Glutamatergic neuron (in vitro differentiated cells): ENCODE results near the gene TXNIP. TPM values are rescaled to one million over a fixed set of nuclear protein-coding genes. Genes with fewer than 3 reads are reported as not detected.
A peak's percentile ranks its signal among the peaks of the same experiment; 100 is the strongest.

Experiments used
- DNase-seq: peaks from one replicate; pipeline ENCODE4 v3.0.0; 2022
- H3K27ac Mint-ChIP-seq: one replicate; pipeline ENCODE4 v1.8.0; 2020; ENCODE audit warnings: mild to moderate bottlenecking, mixed read lengths, inconsistent platforms; ENCODE audit not compliant: unreplicated experiment
- H3K27me3 Mint-ChIP-seq: one replicate; pipeline ENCODE4 v1.8.0; 2020; ENCODE audit warnings: mild to moderate bottlenecking, moderate library complexity, mixed read lengths, inconsistent platforms; ENCODE audit not compliant: unreplicated experiment
- H3K36me3 Mint-ChIP-seq: one replicate; pipeline ENCODE4 v1.8.0; 2020; ENCODE audit warnings: mild to moderate bottlenecking, mixed read lengths, inconsistent platforms; ENCODE audit not compliant: unreplicated experiment
- H3K4me1 Mint-ChIP-seq: one replicate; pipeline ENCODE4 v1.8.0; 2020; ENCODE audit warnings: mild to moderate bottlenecking, low read depth, mixed read lengths, inconsistent platforms; ENCODE audit not compliant: unreplicated experiment
- H3K4me3 Mint-ChIP-seq: one replicate; pipeline ENCODE4 v1.8.0; 2020; ENCODE audit warnings: mild to moderate bottlenecking, mixed read lengths, inconsistent platforms; ENCODE audit not compliant: unreplicated experiment
- H3K9me3 Mint-ChIP-seq: one replicate; pipeline ENCODE4 v1.8.0; 2020; ENCODE audit warnings: mild to moderate bottlenecking, moderate library complexity, mixed read lengths, inconsistent platforms; ENCODE audit not compliant: unreplicated experiment
- CTCF ChIP-seq: fragments of 200-600 bp; sonication (generic); IDR thresholded peaks from one replicate; pipeline ENCODE4 v1.5.0; 2021; ENCODE audit not compliant: partially characterized antibody, unreplicated experiment
- total RNA-seq: library from RNA; stranded (reverse); fragmentation: NEBNext Ultra II Directional; extraction: Animal tissue kit (Norgen Biotek cat#: 25700); gene quantifications from one replicate; pipeline ENCODE4 v1.2.1, GENCODE V29; 2021; ENCODE audit not compliant: unreplicated experiment

The TXNIP gene
- total RNA-seq, 1 donor from 2014 or later, result 126 TPM

- H3K27ac Mint-ChIP-seq, result no peak overlapping the region
- no peaks in the 10 kb centered on the region for H3K4me1 Mint-ChIP-seq
- H3K9me3 Mint-ChIP-seq, result no peaks in the 10 kb centered on the region
- TF ChIP-seq CTCF, result no peak
- H3K4me3 Mint-ChIP-seq, result no peak overlapping the region
- no peaks in the 10 kb centered on the region for H3K36me3 Mint-ChIP-seq
- H3K27me3 Mint-ChIP-seq, result no peaks in the 10 kb centered on the region
- no peak for DNase-seq
Observed at GRCh38 chr1:146010126-146010738, 13.9 kb upstream of the TXNIP start.

- no peaks in the 10 kb centered on the region for H3K36me3 Mint-ChIP-seq
- TF ChIP-seq CTCF, result peak; percentile 52
- H3K27ac Mint-ChIP-seq, result no peak overlapping the region
- DNase-seq, result no peak
- no peaks in the 10 kb centered on the region for H3K4me1 Mint-ChIP-seq
- H3K4me3 Mint-ChIP-seq, result no peak overlapping the region
- H3K27me3 Mint-ChIP-seq, result no peaks in the 10 kb centered on the region
- H3K9me3 Mint-ChIP-seq, result no peaks in the 10 kb centered on the region
Observed at GRCh38 chr1:146007489-146008133, 11.2 kb upstream of the TXNIP start.

- DNase-seq, result no peak
- Mint-ChIP-seq H3K4me3 (no peak overlapping the region), H3K9me3 (peaks cover 10% of the 10 kb centered on the region), H3K27me3 (peaks cover 3% of the 10 kb centered on the region), H3K4me1 (peaks cover 14% of the 10 kb centered on the region), H3K27ac (no peak overlapping the region), H3K36me3 (no peaks in the 10 kb centered on the region)
- TF ChIP-seq CTCF, result no peak
Observed at GRCh38 chr1:146001709-146002108, 5.3 kb upstream of the TXNIP start.

DNA sequence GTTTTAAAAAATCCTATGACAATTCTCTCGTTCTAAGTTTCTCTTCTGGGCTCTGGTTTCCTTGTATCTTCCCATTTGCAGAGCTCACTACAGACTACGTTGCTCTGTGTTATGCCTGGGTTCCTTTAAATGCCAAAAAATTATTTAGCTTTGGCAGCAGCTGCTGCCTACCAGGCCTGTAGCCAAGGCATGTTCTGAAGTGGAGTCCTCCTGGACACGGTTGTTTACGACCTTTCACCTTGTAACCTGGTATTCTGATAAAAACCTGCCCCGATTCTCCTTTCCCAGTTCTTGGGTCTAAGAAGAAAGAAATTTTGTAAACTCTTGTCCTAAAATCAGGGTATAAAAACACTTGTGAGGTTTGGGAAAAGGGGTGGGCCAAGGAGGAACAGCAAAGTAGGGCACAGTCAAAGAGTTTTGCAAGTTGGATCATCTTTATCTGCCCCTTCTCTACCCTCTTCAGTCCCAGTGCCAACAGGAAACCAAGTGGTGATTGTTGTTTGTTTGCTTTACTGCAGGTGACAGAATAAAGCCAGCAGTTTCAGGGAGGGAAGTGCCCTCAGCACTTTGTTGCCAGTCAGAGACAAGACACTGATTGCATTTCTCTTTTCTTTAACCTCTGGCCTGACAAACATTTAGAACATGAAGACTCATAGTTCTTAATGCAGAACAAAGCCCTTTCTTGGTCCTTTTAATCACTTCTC is 3.1 kb upstream of the TXNIP start:
- Mint-ChIP-seq H3K9me3 (peaks cover 17% of the 10 kb centered on the region), H3K4me3 (peak overlapping the region; percentile 40), H3K4me1 (peaks cover 14% of the 10 kb centered on the region), H3K27ac (no peak overlapping the region), H3K27me3 (peaks cover 7% of the 10 kb centered on the region), H3K36me3 (peaks cover 15% of the 10 kb centered on the region)
- TF ChIP-seq CTCF, result no peak
- DNase-seq, result no peak

GRCh38 chr1:145997718-145998023 is 1.3 kb upstream of the TXNIP start:
- no peak for TF ChIP-seq CTCF
- peaks cover 28% of the 10 kb centered on the region for H3K36me3 Mint-ChIP-seq
- H3K9me3 Mint-ChIP-seq, result peaks cover 17% of the 10 kb centered on the region
- H3K27ac Mint-ChIP-seq, result peak overlapping the region; percentile 98
- peaks cover 25% of the 10 kb centered on the region for H3K4me1 Mint-ChIP-seq
- no peak for DNase-seq
- H3K27me3 Mint-ChIP-seq, result peaks cover 7% of the 10 kb centered on the region
- peak overlapping the region; percentile 99 for H3K4me3 Mint-ChIP-seq
